M059J (cell line): ENCODE data around the gene EXOC1L. TPM values are rescaled to one million over a fixed set of nuclear protein-coding genes. Genes with fewer than 3 reads are reported as not detected.

Experiments
- DNase-seq: peaks from one replicate; pipeline ENCODE4 v3.0.0-alpha.2; 2012; ENCODE audit warnings: low read depth
- total RNA-seq: library from RNA; depleted of rRNA; stranded (reverse); fragments of >200 nt; shearing (Covaris generic); gene quantifications from 2 replicates; pipeline ENCODE4 v1.2.3, GENCODE V29; 2014; rRNA removed

Gene EXOC1L
- total RNA-seq = not detected in 2 replicates

- peak; percentile 18 for DNase-seq
These were observed at the start of gene EXOC1L for GRCh38 chr4:55819634-55820033. Gene EXOC1L (plus strand): TSS chr4:55819790. CDS start chr4:55820027, 237 bp downstream.

GRCh38 chr4:55770662-55771061 lies 48.9 kb upstream of the EXOC1L start:
- no peak for DNase-seq

- no peak for DNase-seq
These were observed 38.2 kb upstream of the EXOC1L start for GRCh38 chr4:55781341-55781740.

GRCh38 chr4:55781812-55782211 lies 37.8 kb upstream of the EXOC1L start:
- no peak for DNase-seq

GRCh38 chr4:55783584-55783983 lies 36.0 kb upstream of the EXOC1L start:
- no peak for DNase-seq

GRCh38 chr4:55784747-55785146 lies 34.8 kb upstream of the EXOC1L start:
- no peak for DNase-seq

GRCh38 chr4:55791666-55792065 lies 27.9 kb upstream of the EXOC1L start:
- peak; percentile 33 for DNase-seq

GRCh38 chr4:55793479-55793878 lies 26.1 kb upstream of the EXOC1L start:
- no peak for DNase-seq

GRCh38 chr4:55794053-55794452 lies 25.5 kb upstream of the EXOC1L start:
- DNase-seq = no peak

- DNase-seq = no peak
These were observed 24.2 kb upstream of the EXOC1L start for GRCh38 chr4:55795341-55795740.

GRCh38 chr4:55801498-55801897 lies 18.1 kb upstream of the EXOC1L start:
- DNase-seq = no peak

GRCh38 chr4:55807556-55807955 lies 12.0 kb upstream of the EXOC1L start:
- DNase-seq = no peak

GRCh38 chr4:55808186-55808585 lies 11.4 kb upstream of the EXOC1L start:
- no peak for DNase-seq

GRCh38 chr4:55808632-55809031 lies 11.0 kb upstream of the EXOC1L start:
- no peak for DNase-seq

GRCh38 chr4:55817691-55818090 lies 1.9 kb upstream of the EXOC1L start:
- DNase-seq = no peak

GRCh38 chr4:55820279-55820678 lies 689 bp downstream of the EXOC1L start:
- no peak for DNase-seq

- no peak for DNase-seq
These were observed 2.7 kb downstream of the EXOC1L start for GRCh38 chr4:55822329-55822728.

- DNase-seq = no peak
These were observed 5.3 kb downstream of the EXOC1L start for GRCh38 chr4:55824865-55825264.

GRCh38 chr4:55826986-55827385 lies 7.4 kb downstream of the EXOC1L start:
- DNase-seq = no peak

GRCh38 chr4:55827582-55827981 lies 8.0 kb downstream of the EXOC1L start:
- no peak for DNase-seq

GRCh38 chr4:55830048-55830447 lies 10.5 kb downstream of the EXOC1L start:
- no peak for DNase-seq

GRCh38 chr4:55830716-55831115 lies 11.1 kb downstream of the EXOC1L start:
- peak; percentile 50 for DNase-seq

- no peak for DNase-seq
These were observed 14.7 kb downstream of the EXOC1L start for GRCh38 chr4:55834086-55834795.

GRCh38 chr4:55837903-55838302 lies 18.3 kb downstream of the EXOC1L start:
- no peak for DNase-seq
